ENCODE results near the gene SPARCL1.
"Not testable (repeated sequence)": the region's sequence is repeated elsewhere in the genome, so short reads cannot be mapped to it uniquely, and the experiment has no call there.

SPARCL1 gene

GRCh38 chr4:87433342-87433741 lies 95.8 kb downstream of the SPARCL1 start:
- no peak for DNase-seq

- DNase-seq, result no peak
These were observed 99.1 kb downstream of the SPARCL1 start for GRCh38 chr4:87430038-87430437.

- no peak for DNase-seq
These were observed 100.2 kb downstream of the SPARCL1 start for GRCh38 chr4:87428979-87429378.

GRCh38 chr4:87427518-87427868 lies 101.7 kb downstream of the SPARCL1 start:
- no peak for DNase-seq

- DNase-seq, result no peak
These were observed 102.2 kb downstream of the SPARCL1 start for GRCh38 chr4:87426865-87427517.

- DNase-seq, result no peak
These were observed 103.5 kb downstream of the SPARCL1 start for GRCh38 chr4:87425711-87426110.

- not testable (repeated sequence) for DNase-seq
These were observed 105.1 kb downstream of the SPARCL1 start for GRCh38 chr4:87424099-87424543.
